ENCODE results near the gene GALNT15.

The GALNT15 gene

GRCh38 chr3:16252988-16253387 is 78.5 kb downstream of the GALNT15 start:
- no peak for DNase-seq (ENCODE audit: low read depth)

- DNase-seq (ENCODE audit: low read depth): peak; percentile 73
Measured at GRCh38 chr3:16253601-16254000, 79.1 kb downstream of the GALNT15 start.

GRCh38 chr3:16254916-16255315 is 80.4 kb downstream of the GALNT15 start:
- DNase-seq (ENCODE audit: low read depth): no peak

- DNase-seq (ENCODE audit: low read depth): no peak
Measured at GRCh38 chr3:16255326-16255725, 80.8 kb downstream of the GALNT15 start.

- DNase-seq (ENCODE audit: low read depth): no peak
Measured at GRCh38 chr3:16255726-16256125, 81.2 kb downstream of the GALNT15 start.

GRCh38 chr3:16257309-16257708 is 82.8 kb downstream of the GALNT15 start:
- DNase-seq (ENCODE audit: low read depth): no peak

GRCh38 chr3:16258177-16258576 is 83.7 kb downstream of the GALNT15 start:
- DNase-seq (ENCODE audit: low read depth): no peak

- no peak for DNase-seq (ENCODE audit: low read depth)
Measured at GRCh38 chr3:16258866-16259265, 84.4 kb downstream of the GALNT15 start.

GRCh38 chr3:16260046-16260445 is 85.6 kb downstream of the GALNT15 start:
- DNase-seq (ENCODE audit: low read depth): no peak

- DNase-seq (ENCODE audit: low read depth): no peak
Measured at GRCh38 chr3:16262174-16262573, 87.7 kb downstream of the GALNT15 start.

- no peak for DNase-seq (ENCODE audit: low read depth)
Measured at GRCh38 chr3:16264174-16264707, 89.8 kb downstream of the GALNT15 start.

- peak; percentile 100 for DNase-seq (ENCODE audit: low read depth)
Measured at GRCh38 chr3:16264708-16265454, 90.4 kb downstream of the GALNT15 start, which contains the start of the genes DPH3 and OXNAD1. Gene DPH3, minus strand, starts transcription at chr3:16264943. Its CDS starts 67 bp downstream, at chr3:16264876. Gene OXNAD1, plus strand, starts transcription at chr3:16265212. Its CDS starts 5,741 bp downstream, at chr3:16270953.

GRCh38 chr3:16265455-16265786 is 90.9 kb downstream of the GALNT15 start:
- no peak for DNase-seq (ENCODE audit: low read depth)

GRCh38 chr3:16266714-16267113 is 92.2 kb downstream of the GALNT15 start:
- DNase-seq (ENCODE audit: low read depth): no peak

- DNase-seq (ENCODE audit: low read depth): no peak
Measured at GRCh38 chr3:16270855-16271254, 96.4 kb downstream of the GALNT15 start.

- DNase-seq (ENCODE audit: low read depth): no peak
Measured at GRCh38 chr3:16272588-16272987, 98.1 kb downstream of the GALNT15 start.

- no peak for DNase-seq (ENCODE audit: low read depth)
Measured at GRCh38 chr3:16273867-16274266, 99.4 kb downstream of the GALNT15 start.

- no peak for DNase-seq (ENCODE audit: low read depth)
Measured at GRCh38 chr3:16277471-16277870, 103.0 kb downstream of the GALNT15 start.

- no peak for DNase-seq (ENCODE audit: low read depth)
Measured at GRCh38 chr3:16279010-16279801, 104.7 kb downstream of the GALNT15 start.

- DNase-seq (ENCODE audit: low read depth): no peak
Measured at GRCh38 chr3:16280671-16281070, 106.2 kb downstream of the GALNT15 start.
